ENCODE measurements around the gene SETBP1. TPM values are rescaled to one million over a fixed set of nuclear protein-coding genes. Genes with fewer than 3 reads are reported as not detected.

The SETBP1 gene
- total and polyA plus RNA-seq, 8 donors = 19.7 to 27.5 (median 21.5) TPM

DNA sequence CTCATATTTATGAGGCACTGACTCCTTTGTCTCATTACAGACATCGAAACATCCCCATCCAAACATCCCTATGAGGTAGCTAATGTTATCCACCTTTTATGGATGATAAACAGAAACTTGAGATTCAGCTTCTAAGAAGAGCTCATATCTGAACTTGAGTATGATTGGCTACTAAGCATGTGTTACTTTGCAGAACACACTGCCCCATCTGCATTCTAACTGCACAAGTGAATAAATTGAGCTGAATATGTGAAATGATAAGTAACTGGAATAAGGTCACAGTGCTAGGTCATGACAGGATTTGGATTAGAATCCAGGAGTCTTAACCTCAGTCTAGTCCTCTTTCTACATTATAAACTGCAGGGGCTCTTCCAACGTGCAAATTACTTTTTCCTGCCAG lies 172.7 kb downstream of the SETBP1 start:
- no peaks in the 10 kb centered on the region for H3K9me3 ChIP-seq
- H3K4me1 ChIP-seq = peaks cover 0 to 13% of the 10 kb centered on the region in 2 donors
- no peaks in the 10 kb centered on the region for H3K36me3 ChIP-seq
- TF ChIP-seq CTCF (IDR thresholded peaks at IDR 0.05) = no peak
- no peak overlapping the region for H3K4me3 ChIP-seq
- intact Hi-C loops (cut with DNase I) = no loop called here
- H3K27ac ChIP-seq = no peak overlapping the region
- DNase-seq = no peak
- ATAC-seq = no peak
- H3K27me3 ChIP-seq = no peaks in the 10 kb centered on the region

- Histone ChIP-seq H3K4me3 (no peak overlapping the region), H3K36me3 (no peaks in the 10 kb centered on the region), H3K27ac (no peak overlapping the region), H3K27me3 (no peaks in the 10 kb centered on the region), H3K4me1 (peaks cover 0 to 13% of the 10 kb centered on the region in 2 donors), H3K9me3 (no peaks in the 10 kb centered on the region)
- no peak for TF ChIP-seq CTCF (IDR thresholded peaks at IDR 0.05)
- no peak for ATAC-seq
- DNase-seq = no peak
- intact Hi-C loops (cut with DNase I) = no loop called here
Measured at GRCh38 chr18:44855681-44856080, 175.0 kb downstream of the SETBP1 start.

- no peak overlapping the region for H3K4me3 ChIP-seq
- H3K36me3 ChIP-seq = no peaks in the 10 kb centered on the region
- H3K9me3 ChIP-seq = no peaks in the 10 kb centered on the region
- DNase-seq = no peak
- peak overlapping the region in 1 of 2 donors; percentile 5 for H3K27ac ChIP-seq
- no peak for TF ChIP-seq CTCF (IDR thresholded peaks at IDR 0.05)
- intact Hi-C loops (cut with DNase I) = no loop called here
- ATAC-seq = no peak
- H3K4me1 ChIP-seq = peaks cover 0 to 13% of the 10 kb centered on the region in 2 donors
- no peaks in the 10 kb centered on the region for H3K27me3 ChIP-seq
Measured at GRCh38 chr18:44856157-44856556, 175.5 kb downstream of the SETBP1 start.

- Histone ChIP-seq H3K36me3 (no peaks in the 10 kb centered on the region), H3K4me3 (no peak overlapping the region), H3K27ac (peak overlapping the region in 1 of 2 donors; percentile 5), H3K27me3 (no peaks in the 10 kb centered on the region), H3K4me1 (peaks cover 0 to 13% of the 10 kb centered on the region in 2 donors), H3K9me3 (no peaks in the 10 kb centered on the region)
- intact Hi-C loops (cut with DNase I) = no loop called here
- ATAC-seq (no peak), DNase-seq (no peak)
- no peak for TF ChIP-seq CTCF (IDR thresholded peaks at IDR 0.05)
Measured at GRCh38 chr18:44857081-44857480, 176.4 kb downstream of the SETBP1 start.

- ATAC-seq (no peak), DNase-seq (no peak)
- no peak for TF ChIP-seq CTCF (IDR thresholded peaks at IDR 0.05)
- intact Hi-C loops (cut with DNase I) = no loop called here
- Histone ChIP-seq H3K36me3 (no peaks in the 10 kb centered on the region), H3K4me3 (no peak overlapping the region), H3K9me3 (no peaks in the 10 kb centered on the region), H3K27me3 (no peaks in the 10 kb centered on the region), H3K27ac (no peak overlapping the region), H3K4me1 (peaks cover 0 to 13% of the 10 kb centered on the region in 2 donors)
Measured at GRCh38 chr18:44857744-44858491, 177.2 kb downstream of the SETBP1 start.

Data from left lung (tissue), 10 donors.